ENCODE data around the gene XKR7. TPM values are rescaled to one million over a fixed set of nuclear protein-coding genes. Genes with fewer than 3 reads are reported as not detected.

XKR7 gene
- total and polyA plus RNA-seq, 10 of the 15 experiments (the other 5 are each of a cell fraction or from before 2014, with no cell fraction given) = not detected

- Histone ChIP-seq H4K20me1 (ENCODE audit: control insufficient read depth, insufficient read depth) (no peaks in the 10 kb centered on the region), H3K4me2 (ENCODE audit: control insufficient read depth, insufficient read depth) (no peak overlapping the region), H3K4me3 (no peak overlapping the region), H3K36me3 (ENCODE audit: control insufficient read depth in 2 of 2, insufficient read depth in 2 of 2, low read length in 1 of 2) (no peaks in the 10 kb centered on the region), H3K27ac (ENCODE audit: control insufficient read depth, insufficient read depth) (no peak overlapping the region), H3K79me2 (ENCODE audit: control insufficient read depth, insufficient read depth, low read length) (no peaks in the 10 kb centered on the region), H2AFZ (ENCODE audit: control insufficient read depth, low read depth, low read length) (no peak overlapping the region), H3K9me3 (replicated peaks; ENCODE audit: control insufficient read depth, insufficient read depth, low read length) (no peaks in the 10 kb centered on the region), H3K4me1 (ENCODE audit: control insufficient read depth, insufficient read depth, low read length) (no peaks in the 10 kb centered on the region), H3K9ac (ENCODE audit: control insufficient read depth, insufficient read depth, low read length) (no peak overlapping the region), H3K27me3 (replicated peaks in 1 of 2; ENCODE audit: control insufficient read depth in 2 of 2, insufficient read depth in 2 of 2, low read length in 1 of 2) (no peaks in the 10 kb centered on the region)
- ChIA-PET CTCF (interaction anchor here (1.2 to 1.5 kb wide), 2 partner anchors 15 to 82 kb away, joined by 3 to 4 read pairs; no protein-coding TSS in a partner anchor), SMC1A (ENCODE audit: uncharacterized antibody, unreplicated experiment) (no interaction called here), RAD21 (ENCODE audit: unreplicated experiment) (no interaction called here), POLR2A (no interaction called here)
- in situ Hi-C loops (cut with MboI) (no loop called here), intact Hi-C loops (cut with micrococcal nuclease; ENCODE audit: unreplicated experiment) (no loop called here)
- ATAC-seq (no peak), FAIRE-seq (no peak), DNase-seq (ENCODE audit: low read depth, low spot score) (no peak)
- BruUV-seq (replicated peaks) = no TSS peak
- 44% methylated on average over 14 of the region's 14 CpGs for whole genome bisulfite sequencing (ENCODE audit: insufficient coverage, insufficient replicate concordance, low lambda C conversion rate, missing lambda C conversion rate)
- TF ChIP-seq ZNF274 (IDR thresholded peaks at IDR 0.05; ENCODE audit: insufficient read depth, insufficient read length) (no peak), BHLHE40 (IDR thresholded peaks at IDR 0.05; ENCODE audit: borderline replicate concordance in 1 of 2, low read depth in 2 of 2, low read length in 1 of 2) (no peak), NR2C1 (IDR thresholded peaks at IDR 0.05) (no peak), MEF2B (IDR thresholded peaks at IDR 0.05; ENCODE audit: partially characterized antibody, poor library complexity, severe bottlenecking) (no peak), JUND (IDR thresholded peaks at IDR 0.05; ENCODE audit: low read depth, low read length) (no peak), BRCA1 (IDR thresholded peaks at IDR 0.05; ENCODE audit: low read depth, low read length) (no peak), ZBTB40 (IDR thresholded peaks at IDR 0.05; ENCODE audit: borderline replicate concordance) (no peak), MAX (IDR thresholded peaks at IDR 0.05; ENCODE audit: low read depth, low read length) (no peak), ATF7 (IDR thresholded peaks at IDR 0.05; ENCODE audit: low read depth) (no peak)
- TF ChIP-seq, protein P1, sequence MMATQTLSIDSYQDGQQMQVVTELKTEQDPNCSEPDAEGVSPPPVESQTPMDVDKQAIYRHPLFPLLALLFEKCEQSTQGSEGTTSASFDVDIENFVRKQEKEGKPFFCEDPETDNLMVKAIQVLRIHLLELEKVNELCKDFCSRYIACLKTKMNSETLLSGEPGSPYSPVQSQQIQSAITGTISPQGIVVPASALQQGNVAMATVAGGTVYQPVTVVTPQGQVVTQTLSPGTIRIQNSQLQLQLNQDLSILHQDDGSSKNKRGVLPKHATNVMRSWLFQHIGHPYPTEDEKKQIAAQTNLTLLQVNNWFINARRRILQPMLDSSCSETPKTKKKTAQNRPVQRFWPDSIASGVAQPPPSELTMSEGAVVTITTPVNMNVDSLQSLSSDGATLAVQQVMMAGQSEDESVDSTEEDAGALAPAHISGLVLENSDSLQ (IDR thresholded peaks at IDR 0.05) = no peak
- TF ChIP-seq, protein P2, sequence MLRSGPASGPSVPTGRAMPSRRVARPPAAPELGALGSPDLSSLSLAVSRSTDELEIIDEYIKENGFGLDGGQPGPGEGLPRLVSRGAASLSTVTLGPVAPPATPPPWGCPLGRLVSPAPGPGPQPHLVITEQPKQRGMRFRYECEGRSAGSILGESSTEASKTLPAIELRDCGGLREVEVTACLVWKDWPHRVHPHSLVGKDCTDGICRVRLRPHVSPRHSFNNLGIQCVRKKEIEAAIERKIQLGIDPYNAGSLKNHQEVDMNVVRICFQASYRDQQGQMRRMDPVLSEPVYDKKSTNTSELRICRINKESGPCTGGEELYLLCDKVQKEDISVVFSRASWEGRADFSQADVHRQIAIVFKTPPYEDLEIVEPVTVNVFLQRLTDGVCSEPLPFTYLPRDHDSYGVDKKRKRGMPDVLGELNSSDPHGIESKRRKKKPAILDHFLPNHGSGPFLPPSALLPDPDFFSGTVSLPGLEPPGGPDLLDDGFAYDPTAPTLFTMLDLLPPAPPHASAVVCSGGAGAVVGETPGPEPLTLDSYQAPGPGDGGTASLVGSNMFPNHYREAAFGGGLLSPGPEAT (IDR thresholded peaks at IDR 0.05; ENCODE audit: low read depth) = no peak
These were observed 33.5 kb upstream of the XKR7 start for GRCh38 chr20:31934491-31934890.

Data from GM12878 (cell line).